Large intestine (tissue), 3 donors: ENCODE measurements around the gene SLC16A6. TPM values are rescaled to one million over a fixed set of nuclear protein-coding genes. Genes with fewer than 3 reads are reported as not detected.
"Not testable (repeated sequence)": the region's sequence is repeated elsewhere in the genome, so short reads cannot be mapped to it uniquely, and the experiment has no call there.

ENCODE experiments used
- DNase-seq, 2 donors: peaks; one replicate each; pipeline versions ENCODE4 v3.0.0 to v3.0.0-alpha.2; 2013
- H3K27ac ChIP-seq: one replicate; pipeline ENCODE4 v1.5.1; 2013; ENCODE audit warnings: low read length
- H3K27me3 ChIP-seq: 2 replicates; pipeline ENCODE4 v1.6.1; 2013; ENCODE audit warnings: low read length; ENCODE audit not compliant: control insufficient read depth, insufficient read depth
- H3K36me3 ChIP-seq: 2 replicates; pipeline ENCODE4 v1.6.1; 2013; ENCODE audit warnings: low read length; ENCODE audit not compliant: control insufficient read depth, insufficient read depth
- H3K4me1 ChIP-seq: one replicate; pipeline ENCODE4 v1.6.1; 2013; ENCODE audit warnings: low read length; ENCODE audit not compliant: control insufficient read depth, insufficient read depth
- H3K4me3 ChIP-seq: one replicate; pipeline ENCODE4 v1.5.1; 2013; ENCODE audit warnings: low read length
- H3K9me3 ChIP-seq: one replicate; pipeline ENCODE4 v1.6.1; 2013; ENCODE audit warnings: mild to moderate bottlenecking, low read depth, low read length, moderate library complexity; ENCODE audit not compliant: control insufficient read depth
- WGBS: methylation state at CpG from one replicate; pipeline ENCODE4 v1.1.5; 2013; ENCODE audit warnings: low lambda C conversion rate; ENCODE audit not compliant: insufficient coverage; 5-methylcytosine and 5-hydroxymethylcytosine counted together
- polyA plus RNA-seq: library from polyadenylated mRNA; unstranded; fragments of 120-200 nt; gene quantifications from one replicate; pipeline ENCODE4 v1.2.1, GENCODE V29; 2013

The SLC16A6 gene
- polyA plus RNA-seq, 1 donor = 0.27 TPM

GRCh38 chr17:68231541-68231940, 59.4 kb downstream of the SLC16A6 start:
- Histone ChIP-seq H3K4me3 (no peak overlapping the region), H3K27me3 (no peaks in the 10 kb centered on the region), H3K9me3 (no peaks in the 10 kb centered on the region), H3K36me3 (no peaks in the 10 kb centered on the region), H3K4me1 (no peaks in the 10 kb centered on the region), H3K27ac (no peak overlapping the region)
- no peak for DNase-seq
- no CpG with 5 or more reads among the region's 1 CpG for WGBS

GRCh38 chr17:68231131-68231530, 59.8 kb downstream of the SLC16A6 start:
- not testable (repeated sequence) for H3K36me3 ChIP-seq, H3K4me3 ChIP-seq, DNase-seq, H3K9me3 ChIP-seq, H3K4me1 ChIP-seq, H3K27ac ChIP-seq, H3K27me3 ChIP-seq
- no CpG with 5 or more reads among the region's 4 CpGs for WGBS

DNA sequence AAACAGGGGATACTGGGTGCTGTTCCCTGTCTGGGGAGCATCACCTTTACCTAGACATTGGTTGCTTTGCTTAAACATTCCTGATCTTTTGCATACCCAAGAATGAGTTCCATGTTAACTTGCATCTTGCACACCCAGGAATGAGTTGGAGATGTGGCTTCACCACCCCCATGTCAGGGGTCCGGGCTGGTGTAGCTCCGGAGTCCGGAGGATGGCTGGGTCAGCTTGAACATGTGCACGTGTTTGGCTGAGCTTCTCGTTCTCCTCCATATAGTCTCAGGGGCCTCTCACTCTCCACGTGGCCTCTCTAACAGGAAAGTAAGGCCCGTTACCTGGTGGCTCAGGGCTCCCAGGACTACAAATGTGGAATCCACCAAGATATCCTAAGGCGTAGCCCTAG, 61.3 kb downstream of the SLC16A6 start:
- H3K4me3 ChIP-seq = no peak overlapping the region
- H3K4me1 ChIP-seq = no peaks in the 10 kb centered on the region
- H3K27me3 ChIP-seq = no peaks in the 10 kb centered on the region
- no peak overlapping the region for H3K27ac ChIP-seq
- DNase-seq = no peak
- no peaks in the 10 kb centered on the region for H3K36me3 ChIP-seq
- no peaks in the 10 kb centered on the region for H3K9me3 ChIP-seq
- 100% methylated on average over 1 of the region's 8 CpGs for WGBS

- Histone ChIP-seq H3K9me3 (no peaks in the 10 kb centered on the region), H3K27ac (no peak overlapping the region), H3K36me3 (no peaks in the 10 kb centered on the region), H3K4me3 (no peak overlapping the region), H3K27me3 (no peaks in the 10 kb centered on the region), H3K4me1 (no peaks in the 10 kb centered on the region)
- no peak for DNase-seq
- no CpG with 5 or more reads among the region's 17 CpGs for WGBS
Measured at GRCh38 chr17:68228817-68229570, 61.9 kb downstream of the SLC16A6 start.

- H3K4me3 ChIP-seq, DNase-seq, H3K4me1 ChIP-seq, H3K36me3 ChIP-seq, H3K27me3 ChIP-seq, H3K9me3 ChIP-seq, H3K27ac ChIP-seq: not testable (repeated sequence)
- WGBS = 60% methylated on average over 2 of the region's 9 CpGs
Measured at GRCh38 chr17:68228039-68228680, 62.8 kb downstream of the SLC16A6 start.

- WGBS = 83% methylated on average over 1 of the region's 4 CpGs
- not testable (repeated sequence) for H3K36me3 ChIP-seq, H3K9me3 ChIP-seq, H3K4me3 ChIP-seq, DNase-seq, H3K4me1 ChIP-seq, H3K27me3 ChIP-seq, H3K27ac ChIP-seq
Measured at GRCh38 chr17:68225055-68225454, 65.9 kb downstream of the SLC16A6 start.

GRCh38 chr17:68222606-68223005, 68.3 kb downstream of the SLC16A6 start:
- H3K27ac ChIP-seq = no peak overlapping the region
- no peaks in the 10 kb centered on the region for H3K9me3 ChIP-seq
- no CpG with 5 or more reads among the region's 8 CpGs for WGBS
- DNase-seq = no peak
- no peaks in the 10 kb centered on the region for H3K4me1 ChIP-seq
- H3K4me3 ChIP-seq = no peak overlapping the region
- H3K36me3 ChIP-seq = no peaks in the 10 kb centered on the region
- H3K27me3 ChIP-seq = no peaks in the 10 kb centered on the region

- Histone ChIP-seq H3K27ac (no peak overlapping the region), H3K4me1 (no peaks in the 10 kb centered on the region), H3K27me3 (no peaks in the 10 kb centered on the region), H3K4me3 (no peak overlapping the region), H3K9me3 (no peaks in the 10 kb centered on the region), H3K36me3 (no peaks in the 10 kb centered on the region)
- WGBS = no CpG with 5 or more reads among the region's 4 CpGs
- DNase-seq = no peak
Measured at GRCh38 chr17:68221786-68222185, 69.1 kb downstream of the SLC16A6 start.

DNA sequence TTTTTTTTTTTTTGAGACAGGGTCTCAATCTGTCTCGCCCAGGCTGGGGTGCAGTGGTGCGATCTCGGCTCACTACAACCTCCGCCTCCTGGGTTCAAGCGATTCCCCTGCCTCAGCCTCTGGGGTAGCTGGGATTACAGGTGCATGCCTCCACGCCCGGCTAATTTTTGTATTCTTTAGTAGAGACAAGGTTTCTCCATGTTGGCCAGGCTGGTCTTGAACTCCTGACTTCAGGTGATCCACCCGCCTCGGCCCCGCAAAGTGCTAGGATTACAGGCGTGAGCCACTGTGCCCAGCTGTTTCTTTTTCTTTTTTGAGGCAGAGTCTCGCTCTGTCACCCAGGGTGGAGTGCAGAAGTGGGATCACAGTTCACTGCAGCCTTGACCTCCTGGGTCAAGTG, 70.1 kb downstream of the SLC16A6 start:
- not testable (repeated sequence) for H3K4me1 ChIP-seq, H3K36me3 ChIP-seq, H3K4me3 ChIP-seq, H3K27me3 ChIP-seq, H3K9me3 ChIP-seq, DNase-seq, H3K27ac ChIP-seq
- WGBS = no CpG with 5 or more reads among the region's 12 CpGs

- no CpG with 5 or more reads among the region's 2 CpGs for WGBS
- not testable (repeated sequence) for H3K4me1 ChIP-seq, H3K9me3 ChIP-seq, H3K4me3 ChIP-seq, DNase-seq, H3K27me3 ChIP-seq, H3K36me3 ChIP-seq, H3K27ac ChIP-seq
Measured at GRCh38 chr17:68220186-68220585, 70.7 kb downstream of the SLC16A6 start.

DNA sequence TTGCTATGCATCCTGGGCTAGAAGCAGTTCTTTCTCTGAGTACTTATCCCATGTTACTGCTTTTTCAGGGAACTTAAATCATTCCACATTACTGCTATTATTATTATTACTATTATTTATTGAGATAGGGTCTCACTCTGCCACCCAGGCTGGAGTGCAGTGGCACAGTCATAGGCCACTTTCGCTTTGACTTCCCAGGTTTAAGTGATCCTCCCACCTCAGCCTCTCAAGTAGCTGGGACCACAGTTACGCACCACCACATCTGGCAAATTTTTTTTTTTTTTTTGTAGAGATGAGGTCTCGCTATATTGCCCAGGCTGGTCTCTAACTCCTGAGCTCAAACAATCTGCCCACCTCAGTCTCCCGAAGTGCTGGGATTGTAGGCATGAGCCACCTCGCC, 71.5 kb downstream of the SLC16A6 start:
- no CpG with 5 or more reads among the region's 5 CpGs for WGBS
- not testable (repeated sequence) for H3K27ac ChIP-seq, H3K4me3 ChIP-seq, H3K4me1 ChIP-seq, DNase-seq, H3K9me3 ChIP-seq, H3K36me3 ChIP-seq, H3K27me3 ChIP-seq
